Aorta (tissue), 5 donors: ENCODE data around the gene FLII. TPM values are rescaled to one million over a fixed set of nuclear protein-coding genes. Genes with fewer than 3 reads are reported as not detected.
A peak's percentile ranks its signal among the peaks of the same experiment; 100 is the strongest.
"Not testable (repeated sequence)": the region's sequence is repeated elsewhere in the genome, so short reads cannot be mapped to it uniquely, and the experiment has no call there.

ENCODE experiments used
- ATAC-seq: fragments of 200-7000 bp; cut with Tn5 transposase; one replicate; pipeline ENCODE4 v1.9.1; 2022; ENCODE audit warnings: moderate library complexity; ENCODE audit not compliant: low FRiP score
- DNase-seq, 2 donors: peaks; one replicate each; pipeline ENCODE4 v3.0.0-alpha.2; 2020
- H3K27ac ChIP-seq, 2 donors: one replicate each; pipeline ENCODE4 v1.5.1; 2013; ENCODE audit warnings: low read length in 2 of 2, mild to moderate bottlenecking in 2 of 2, moderate library complexity in 2 of 2, control low read depth in 1 of 2, inconsistent platforms in 1 of 2, low read depth in 1 of 2
- H3K27me3 ChIP-seq, 2 donors: one replicate each; pipeline ENCODE4 v1.6.1; 2013; ENCODE audit warnings: control low read depth in 1 of 2, low read length in 1 of 2, mild to moderate bottlenecking in 1 of 2, moderate library complexity in 1 of 2; ENCODE audit not compliant: insufficient read depth in 2 of 2, control insufficient read depth in 1 of 2
- H3K36me3 ChIP-seq, 2 donors: one replicate each; pipeline ENCODE4 v1.6.1; 2013; ENCODE audit warnings: control low read depth in 1 of 2, low read length in 1 of 2, mild to moderate bottlenecking in 1 of 2; ENCODE audit not compliant: insufficient read depth in 2 of 2, control insufficient read depth in 1 of 2
- H3K4me1 ChIP-seq, 2 donors: one replicate each; pipeline ENCODE4 v1.6.1; 2013; ENCODE audit warnings: low read length in 2 of 2, control low read depth in 1 of 2, mild to moderate bottlenecking in 1 of 2, moderate library complexity in 1 of 2; ENCODE audit not compliant: insufficient read depth in 2 of 2, control insufficient read depth in 1 of 2
- H3K4me3 ChIP-seq, 2 donors: one replicate each; pipeline ENCODE4 v1.5.1; 2013; ENCODE audit warnings: low read length in 2 of 2, control low read depth in 1 of 2, mild to moderate bottlenecking in 1 of 2
- H3K9me3 ChIP-seq: one replicate; pipeline ENCODE4 v1.6.1; 2013; ENCODE audit warnings: mild to moderate bottlenecking, low read length; ENCODE audit not compliant: control insufficient read depth
- whole genome bisulfite sequencing, 2 donors: extraction: QIAGEN DNeasy Blood & Tissue Kit; methylation state at CpG; one replicate each; pipeline ENCODE4 v1.1.7; 2013; 5-methylcytosine and 5-hydroxymethylcytosine counted together
- intact Hi-C, 2 donors: fragments of 100-400 bp; cut with DNase I; formaldehyde crosslinking; loops; one replicate each; pipeline versions ENCODE4 v1.14.2 to v1.15.0; 2022
- polyA plus RNA-seq, 2 donors: library from polyadenylated mRNA; stranded (reverse); fragments of 200-250 nt; gene quantifications; one replicate each; pipeline ENCODE4 v1.2.3, GENCODE V29; 2013
- total RNA-seq, 2 donors: library from RNA; stranded (reverse); fragmentation: NEBNext Ultra II Directional; extraction: Animal tissue kit (Norgen Biotek cat#: 25700); gene quantifications; one replicate each; pipeline ENCODE4 v1.2.1, GENCODE V29; 2021
- donor health status: healthy with polysubstance abuse.
- donor health status: Bipolar disorder and iron deficiency.
- donor health status: DM: no; HTN: no; CAD: no.
- donor health status: DM: no; HTN: no; CAD: no.
- donor health status: DM: yes; HTN: yes; CAD: no.

The FLII gene
- total and polyA plus RNA-seq, 4 donors = 87.5 to 355 (median 275) TPM

DNA sequence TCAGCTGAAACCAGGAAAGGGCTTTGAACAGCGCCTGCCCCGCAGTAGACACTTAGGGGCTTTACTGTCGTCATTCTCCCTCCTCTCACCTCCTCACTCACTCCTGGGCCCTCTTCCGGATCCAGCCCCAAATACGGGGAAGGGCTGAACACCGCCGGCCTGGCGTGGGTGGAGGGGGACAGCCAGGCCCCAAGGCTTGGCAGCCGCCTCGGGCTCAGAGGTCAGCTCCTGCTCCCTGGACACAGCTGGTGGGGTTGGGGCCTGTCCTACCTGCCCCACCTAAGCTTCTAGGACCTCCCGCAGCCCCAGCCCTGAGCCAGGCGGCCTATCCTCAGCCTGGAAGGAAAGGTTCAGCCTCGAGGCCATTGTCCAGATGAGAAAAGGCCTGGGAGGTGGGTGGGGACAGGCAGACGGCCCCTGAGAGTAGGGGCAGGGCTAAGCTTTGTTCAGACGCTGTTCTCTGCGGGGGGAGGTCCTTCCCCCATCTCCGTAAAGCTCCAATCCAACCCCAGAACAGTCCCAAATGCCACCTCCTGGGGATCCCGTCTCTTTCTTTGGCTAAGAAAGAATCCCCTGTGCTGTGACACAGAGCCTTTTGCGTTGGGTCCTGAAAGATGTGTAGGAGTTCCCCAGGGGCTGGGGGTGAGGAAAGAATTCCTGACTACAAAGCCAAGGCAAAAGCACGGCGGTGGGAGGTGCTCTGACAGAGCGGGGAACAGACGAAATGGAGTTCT, 34.0 kb downstream of the FLII start:
- ATAC-seq = peak; percentile 35
- intact Hi-C loops = no loop called here

DNA sequence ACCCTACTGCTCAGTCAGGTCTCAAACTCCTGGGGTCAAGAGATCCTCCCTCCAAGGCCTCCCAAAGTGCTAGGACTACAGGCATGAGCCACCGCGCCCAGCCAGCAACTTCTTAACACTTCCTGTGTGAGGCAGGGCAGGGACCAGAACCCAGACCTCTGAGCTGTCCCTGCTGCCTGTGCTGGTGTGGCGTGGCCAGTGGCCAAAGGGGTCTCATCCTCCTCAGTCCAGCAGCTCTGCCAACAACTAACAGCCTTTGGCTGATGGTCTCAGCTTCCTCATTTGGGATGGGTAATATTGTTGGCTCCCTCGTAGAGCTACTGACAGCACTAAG, 34.5 kb downstream of the FLII start:
- DNase-seq (no peak), ATAC-seq (no peak)
- no peak overlapping the region for H3K4me3 ChIP-seq
- no peaks in the 10 kb centered on the region for H3K4me1 ChIP-seq
- H3K27ac ChIP-seq = no peak overlapping the region
- H3K36me3 ChIP-seq = no peaks in the 10 kb centered on the region
- H3K27me3 ChIP-seq = no peaks in the 10 kb centered on the region
- H3K9me3 ChIP-seq = no peaks in the 10 kb centered on the region
- WGBS, 2 donors = 97 to 98% methylated on average over 4 of the region's 4 CpGs
- intact Hi-C loops = no loop called here

More for the DNA sequence above, 34.0 kb downstream of the FLII start:
- DNase-seq = no peak
- H3K27ac ChIP-seq = no peak overlapping the region
- no peaks in the 10 kb centered on the region for H3K27me3 ChIP-seq
- WGBS, 2 donors = 53 to 54% methylated on average over 23 of the region's 23 CpGs
- H3K4me1 ChIP-seq = no peaks in the 10 kb centered on the region
- no peak overlapping the region for H3K4me3 ChIP-seq
- no peaks in the 10 kb centered on the region for H3K36me3 ChIP-seq
- no peaks in the 10 kb centered on the region for H3K9me3 ChIP-seq

DNA sequence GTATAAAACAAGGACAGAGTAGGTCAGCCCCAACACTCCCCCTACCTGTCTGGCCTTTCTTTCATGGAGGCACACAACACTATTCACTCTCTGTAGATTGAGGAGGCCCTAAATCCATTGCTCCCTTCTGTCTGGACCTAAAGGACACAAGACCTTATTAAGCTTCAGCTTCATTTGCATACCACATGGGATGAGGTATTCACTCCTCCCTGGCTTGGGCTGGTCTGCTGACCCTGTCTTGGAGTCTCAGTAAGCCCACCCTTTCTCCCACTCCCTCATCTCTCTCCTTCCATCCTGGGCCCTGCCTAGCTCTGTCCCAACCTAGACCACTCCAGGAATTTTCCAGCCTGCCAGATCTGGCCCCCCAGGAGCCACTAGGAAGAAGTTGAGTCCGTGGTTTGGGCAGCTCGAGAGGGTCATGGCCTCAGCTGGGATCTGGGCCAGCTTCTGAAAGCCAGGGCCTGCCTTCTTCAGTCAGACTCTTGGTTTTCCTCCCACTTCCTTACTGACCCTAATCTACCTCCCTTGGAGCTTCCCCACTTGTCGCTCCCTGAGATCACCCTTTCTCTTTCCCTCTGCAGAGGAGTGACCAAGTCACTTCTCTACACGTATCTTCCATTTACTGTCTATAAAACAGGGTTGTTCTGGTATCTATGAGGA, 39.7 kb downstream of the FLII start:
- Histone ChIP-seq H3K27me3 (no peaks in the 10 kb centered on the region), H3K36me3 (no peaks in the 10 kb centered on the region), H3K4me3 (no peak overlapping the region), H3K27ac (no peak overlapping the region), H3K9me3 (no peaks in the 10 kb centered on the region), H3K4me1 (no peaks in the 10 kb centered on the region)
- DNase-seq = no peak
- intact Hi-C loops = loop anchor here in 1 of 2 donors (5.0 kb wide), 1 partner anchor 77 kb away; no protein-coding TSS in a partner anchor
- peak; percentile 66 for ATAC-seq
- 18 to 26% methylated on average over 4 of the region's 4 CpGs for WGBS, 2 donors

DNA sequence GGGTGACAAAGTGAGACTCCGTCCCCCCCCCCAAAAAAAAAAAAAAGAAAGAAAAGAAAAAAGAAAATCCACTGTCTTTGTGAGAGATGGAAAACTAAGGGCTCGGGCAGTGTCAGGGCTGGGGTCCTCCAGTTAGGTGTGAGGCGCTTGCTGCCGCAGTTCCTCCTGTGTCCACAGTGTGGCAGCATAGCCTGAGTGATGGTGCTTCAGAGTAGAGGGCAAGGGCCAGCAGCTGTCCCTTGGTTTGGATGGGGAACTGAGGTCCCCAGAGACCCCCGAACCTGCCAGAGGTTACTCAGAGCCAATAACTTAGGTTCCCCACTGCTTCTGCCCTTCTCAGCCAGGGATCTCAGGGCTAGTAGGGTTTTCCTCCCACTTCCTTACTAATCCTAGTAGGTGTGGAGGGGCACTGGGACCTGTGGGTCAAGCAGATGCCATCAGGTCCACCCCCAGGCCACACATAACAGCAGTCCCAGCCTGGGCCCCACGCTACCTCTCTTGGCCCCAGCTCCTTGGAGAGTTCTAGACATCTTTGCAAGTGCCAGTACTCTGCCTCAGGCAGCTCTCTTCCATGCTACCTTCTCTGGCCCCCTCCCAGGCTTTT, 41.0 kb downstream of the FLII start:
- Histone ChIP-seq H3K27me3 (no peaks in the 10 kb centered on the region), H3K4me3 (no peak overlapping the region), H3K36me3 (no peaks in the 10 kb centered on the region), H3K9me3 (no peaks in the 10 kb centered on the region), H3K4me1 (no peaks in the 10 kb centered on the region), H3K27ac (no peak overlapping the region)
- intact Hi-C loops = loop anchor here in 1 of 2 donors (5.0 kb wide), 1 partner anchor 75 kb away; no protein-coding TSS in a partner anchor
- ATAC-seq (peak; percentile 88), DNase-seq (peak; percentile 81 to 90)
- 13 to 17% methylated on average over 5 to 6 of the region's 6 CpGs for WGBS, 2 donors

DNA sequence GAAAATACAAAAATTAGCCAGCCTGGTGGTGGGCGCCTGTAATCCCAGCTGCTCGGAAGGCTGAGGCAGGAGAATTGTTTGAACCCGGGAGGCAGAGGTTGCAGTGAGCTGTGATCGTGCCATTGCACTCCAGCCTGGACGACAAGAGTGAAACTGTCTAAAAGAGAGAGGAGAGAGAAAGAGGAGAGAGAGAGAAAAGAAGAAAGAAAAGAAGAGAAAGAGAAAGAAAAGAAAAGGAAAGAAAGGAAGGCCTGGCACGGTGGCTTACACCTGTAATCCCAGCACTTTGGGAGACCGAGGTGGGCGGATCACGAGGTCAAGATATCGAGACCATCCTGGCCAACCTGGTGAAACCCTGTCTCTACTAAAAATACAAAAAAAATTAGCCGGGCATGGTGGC, 41.6 kb downstream of the FLII start:
- not testable (repeated sequence) for H3K4me1 ChIP-seq, ATAC-seq, H3K4me3 ChIP-seq, H3K27me3 ChIP-seq, H3K9me3 ChIP-seq, H3K36me3 ChIP-seq, DNase-seq, H3K27ac ChIP-seq
- intact Hi-C loops = loop anchor here in 1 of 2 donors (5.0 kb wide), 1 partner anchor 75 kb away; no protein-coding TSS in a partner anchor
- 81 to 84% methylated on average over 11 of the region's 11 CpGs for WGBS, 2 donors

DNA sequence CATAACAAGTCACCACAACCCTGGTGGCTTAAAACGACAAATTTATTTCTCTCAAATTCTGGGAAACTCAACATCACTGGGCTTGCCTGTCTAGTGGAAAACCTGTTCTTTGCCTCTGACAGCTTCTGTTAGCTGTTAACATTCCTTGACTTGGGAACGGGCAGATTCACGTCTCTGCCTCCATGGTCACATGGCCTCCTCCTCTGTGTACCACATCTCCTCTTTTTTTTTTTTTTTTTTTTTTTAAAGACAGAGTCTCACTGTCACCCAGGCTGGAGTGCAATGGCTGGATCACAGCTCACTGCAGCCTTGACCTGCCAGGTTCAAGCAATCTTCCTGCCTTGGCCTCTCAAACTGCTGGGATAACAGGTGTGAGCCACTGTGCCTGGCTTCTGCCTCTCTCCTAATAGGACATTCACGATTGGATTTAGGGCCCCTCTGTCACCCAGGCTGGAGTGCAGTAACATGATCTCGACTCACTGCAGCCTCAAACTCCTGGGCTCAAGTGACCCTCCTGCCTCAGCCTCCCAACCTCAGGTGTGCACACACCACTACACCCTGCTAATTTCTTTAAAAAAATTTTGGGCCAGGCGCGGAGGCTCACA, 44.8 kb downstream of the FLII start:
- H3K27ac ChIP-seq = no peak overlapping the region
- no peaks in the 10 kb centered on the region for H3K4me1 ChIP-seq
- intact Hi-C loops = no loop called here
- H3K36me3 ChIP-seq = peaks cover 0 to 6% of the 10 kb centered on the region in 2 donors
- no peaks in the 10 kb centered on the region for H3K9me3 ChIP-seq
- DNase-seq = no peak
- WGBS, 2 donors = 64 to 70% methylated on average over 7 of the region's 7 CpGs
- no peaks in the 10 kb centered on the region for H3K27me3 ChIP-seq
- no peak overlapping the region for H3K4me3 ChIP-seq
- no peak for ATAC-seq

DNA sequence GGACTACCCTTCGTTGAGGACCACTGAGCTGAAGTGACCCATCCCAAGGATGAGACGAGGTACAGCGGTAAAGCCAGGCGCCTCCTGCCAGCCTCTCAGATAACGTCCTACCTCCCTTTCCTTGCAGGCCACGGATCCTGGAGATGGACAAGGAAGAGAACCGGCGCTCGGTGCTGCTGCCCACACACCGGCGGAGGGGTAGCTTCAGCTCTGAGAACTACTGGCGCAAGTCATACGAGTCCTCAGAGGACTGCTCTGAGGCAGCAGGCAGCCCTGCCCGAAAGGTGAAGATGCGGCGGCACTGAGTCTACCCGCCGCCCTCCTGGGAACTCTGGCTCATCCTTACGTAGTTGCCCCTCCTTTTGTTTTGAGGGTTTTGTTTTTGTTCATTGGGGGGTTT, 50.4 kb downstream of the FLII start:
- Histone ChIP-seq H3K36me3 (peaks cover 0 to 9% of the 10 kb centered on the region in 2 donors), H3K4me1 (no peaks in the 10 kb centered on the region), H3K27ac (no peak overlapping the region), H3K9me3 (no peaks in the 10 kb centered on the region), H3K4me3 (no peak overlapping the region), H3K27me3 (no peaks in the 10 kb centered on the region)
- intact Hi-C loops = loop anchor here in 1 of 2 donors (5.0 kb wide), 1 partner anchor 99 kb away; no protein-coding TSS in a partner anchor
- DNase-seq (no peak), ATAC-seq (no peak)
- WGBS, 2 donors = 84 to 87% methylated on average over 19 of the region's 19 CpGs

DNA sequence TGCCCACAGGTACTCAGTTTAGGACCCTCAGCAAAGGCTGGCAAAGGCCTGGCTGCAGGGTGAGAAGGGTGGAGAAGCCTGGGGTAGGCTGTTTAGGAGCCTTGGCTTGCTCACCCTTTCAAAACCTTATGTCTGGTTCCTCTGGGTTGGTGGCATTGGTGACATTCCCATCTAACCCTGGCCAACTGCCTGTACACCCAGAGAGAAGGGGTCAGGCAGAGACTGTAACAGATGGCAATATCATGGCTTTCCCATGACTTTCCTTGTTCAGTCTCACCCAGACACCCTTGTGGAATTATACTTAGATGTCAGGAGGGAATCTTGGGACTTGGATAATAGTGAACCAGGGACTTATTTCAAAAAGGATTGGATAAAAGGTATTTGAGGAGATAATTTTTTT, 51.6 kb downstream of the FLII start:
- H3K27me3 ChIP-seq = no peaks in the 10 kb centered on the region
- H3K36me3 ChIP-seq = peaks cover 0 to 9% of the 10 kb centered on the region in 2 donors
- intact Hi-C loops = loop anchor here in 1 of 2 donors (5.0 kb wide), 1 partner anchor 100 kb away; no protein-coding TSS in a partner anchor
- DNase-seq = no peak
- H3K4me1 ChIP-seq = no peaks in the 10 kb centered on the region
- no peak for ATAC-seq
- no peak overlapping the region for H3K27ac ChIP-seq
- H3K4me3 ChIP-seq = no peak overlapping the region
- H3K9me3 ChIP-seq = no peaks in the 10 kb centered on the region
